Pulmonary artery endothelial cell (primary cell): ENCODE measurements around the gene ABCB10. TPM values are rescaled to one million over a fixed set of nuclear protein-coding genes. Genes with fewer than 3 reads are reported as not detected.
"Not testable (repeated sequence)": the region's sequence is repeated elsewhere in the genome, so short reads cannot be mapped to it uniquely, and the experiment has no call there.

Experiments
- DNase-seq: peaks from one replicate; pipeline ENCODE4 v3.0.0-alpha.2; 2011; ENCODE audit warnings: low read depth, low spot score
- total RNA-seq: library from RNA; depleted of rRNA; stranded (reverse); fragments of >200 nt; gene quantifications from 2 replicates; pipeline ENCODE4 v1.2.3, GENCODE V29; 2014

Gene ABCB10
- 23.6 and 32.0 TPM in 2 replicates for total RNA-seq

- peak; percentile 91 for DNase-seq
Observed at GRCh38 chr1:229558460-229559335, at the start of gene ABCB10. Gene ABCB10 (minus strand): TSS chr1:229558707. CDS start chr1:229558652, 55 bp downstream.

GRCh38 chr1:229607370-229607769, 48.9 kb upstream of the ABCB10 start:
- DNase-seq = no peak

- no peak for DNase-seq
Observed at GRCh38 chr1:229603371-229604005, 45.0 kb upstream of the ABCB10 start.

- no peak for DNase-seq
Observed at GRCh38 chr1:229600229-229600628, 41.7 kb upstream of the ABCB10 start.

- DNase-seq = no peak
Observed at GRCh38 chr1:229599218-229599954, 40.9 kb upstream of the ABCB10 start.

GRCh38 chr1:229597877-229598276, 39.4 kb upstream of the ABCB10 start:
- no peak for DNase-seq

GRCh38 chr1:229596925-229597699, 38.6 kb upstream of the ABCB10 start:
- no peak for DNase-seq

- DNase-seq = not testable (repeated sequence)
Observed at GRCh38 chr1:229595876-229596275, 37.4 kb upstream of the ABCB10 start.

- no peak for DNase-seq
Observed at GRCh38 chr1:229594227-229595008, 35.9 kb upstream of the ABCB10 start.

GRCh38 chr1:229593800-229594199, 35.3 kb upstream of the ABCB10 start:
- DNase-seq = no peak

- no peak for DNase-seq
Observed at GRCh38 chr1:229590119-229590518, 31.6 kb upstream of the ABCB10 start.

GRCh38 chr1:229585338-229585737, 26.8 kb upstream of the ABCB10 start:
- no peak for DNase-seq

- no peak for DNase-seq
Observed at GRCh38 chr1:229582715-229583114, 24.2 kb upstream of the ABCB10 start.

GRCh38 chr1:229582011-229582694, 23.6 kb upstream of the ABCB10 start:
- DNase-seq = no peak

- no peak for DNase-seq
Observed at GRCh38 chr1:229581485-229581884, 23.0 kb upstream of the ABCB10 start.

- DNase-seq = peak; percentile 51
Observed at GRCh38 chr1:229579059-229579673, 20.7 kb upstream of the ABCB10 start.

GRCh38 chr1:229578168-229579058, 19.9 kb upstream of the ABCB10 start:
- no peak for DNase-seq

GRCh38 chr1:229574679-229575442, 16.4 kb upstream of the ABCB10 start:
- DNase-seq = no peak
